Measurements from ENCODE around the gene RAX2.
A peak's percentile ranks its signal among the peaks of the same experiment; 100 is the strongest.

Gene RAX2

DNA sequence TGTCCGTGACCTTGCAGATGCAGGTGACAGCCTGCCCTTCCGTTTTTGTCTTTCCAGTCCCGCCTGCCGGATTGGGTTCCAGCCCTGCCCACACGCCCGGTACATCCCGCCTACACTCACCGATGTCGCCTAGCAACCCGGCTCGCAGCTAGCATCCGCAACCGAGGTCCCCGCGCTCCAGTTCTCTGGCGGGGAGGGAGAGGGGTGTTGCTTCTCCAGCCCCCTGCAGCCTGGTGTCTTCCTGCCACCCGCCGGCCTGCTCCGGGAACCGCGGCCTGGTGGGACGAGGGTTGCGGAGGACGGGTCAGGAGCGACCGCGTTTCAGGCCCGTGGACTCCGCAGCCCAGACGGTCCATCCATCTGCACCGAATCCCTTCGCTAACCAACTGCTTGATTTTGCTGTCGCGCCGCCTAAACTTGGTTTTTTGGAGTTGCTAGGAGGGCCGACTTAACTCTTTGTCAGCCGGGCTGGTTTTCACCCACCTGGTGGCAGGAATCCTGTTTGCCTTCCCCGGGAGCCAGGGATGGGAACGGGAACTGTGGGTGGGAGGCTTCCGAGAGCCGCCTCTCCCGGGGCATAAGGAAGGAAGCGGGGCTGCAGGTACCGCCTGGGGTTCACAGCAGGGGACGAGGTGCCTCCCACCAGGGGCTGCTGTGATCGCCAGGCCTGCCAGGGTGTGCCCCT lies 29.5 kb upstream of the RAX2 start:
- Histone ChIP-seq H3K4me1 (ENCODE audit: control insufficient read depth, insufficient read depth, low read length, poor library complexity, severe bottlenecking) (no peaks in the 10 kb centered on the region), H3K9me3 (ENCODE audit: control insufficient read depth, low read length) (peaks cover 4% of the 10 kb centered on the region), H3K36me3 (ENCODE audit: control insufficient read depth, insufficient read depth, low read length) (no peaks in the 10 kb centered on the region), H3K4me3 (ENCODE audit: extremely low read depth, insufficient read depth, low read length, poor library complexity, severe bottlenecking) (no peak overlapping the region), H3K27ac (ENCODE audit: low read depth, low read length, severe bottlenecking) (no peak overlapping the region)
- WGBS, 2 experiments (ENCODE audit: insufficient coverage in 2 of 2): 4 to 9% methylated on average over 34 to 40 of the region's 46 CpGs

DNA sequence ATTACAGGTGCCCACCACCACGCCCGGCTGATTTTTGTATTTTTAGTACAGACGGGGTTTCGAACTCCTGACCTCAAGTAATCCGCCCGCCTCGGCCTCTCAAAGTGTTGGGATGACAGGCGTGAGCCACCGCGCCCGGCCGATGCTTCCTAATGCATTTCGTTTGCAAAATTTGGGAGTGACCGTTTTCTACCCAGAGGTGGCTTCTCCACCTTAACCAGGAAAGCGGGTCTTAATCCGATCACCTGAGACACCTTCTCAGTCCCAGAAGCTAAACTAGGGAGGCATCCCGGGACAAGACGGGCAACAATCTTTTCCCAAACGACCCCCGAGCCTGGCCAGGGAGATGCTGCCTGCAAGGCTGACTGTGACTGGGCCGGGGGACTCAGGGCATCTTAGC lies 29.0 kb upstream of the RAX2 start:
- Histone ChIP-seq H3K36me3 (ENCODE audit: control insufficient read depth, insufficient read depth, low read length) (no peaks in the 10 kb centered on the region), H3K9me3 (ENCODE audit: control insufficient read depth, low read length) (peaks cover 4% of the 10 kb centered on the region), H3K4me1 (ENCODE audit: control insufficient read depth, insufficient read depth, low read length, poor library complexity, severe bottlenecking) (no peaks in the 10 kb centered on the region), H3K27ac (ENCODE audit: low read depth, low read length, severe bottlenecking) (no peak overlapping the region), H3K4me3 (ENCODE audit: extremely low read depth, insufficient read depth, low read length, poor library complexity, severe bottlenecking) (no peak overlapping the region)
- WGBS, 2 experiments (ENCODE audit: insufficient coverage in 2 of 2): 51 to 52% methylated on average over 20 to 21 of the region's 21 CpGs

DNA sequence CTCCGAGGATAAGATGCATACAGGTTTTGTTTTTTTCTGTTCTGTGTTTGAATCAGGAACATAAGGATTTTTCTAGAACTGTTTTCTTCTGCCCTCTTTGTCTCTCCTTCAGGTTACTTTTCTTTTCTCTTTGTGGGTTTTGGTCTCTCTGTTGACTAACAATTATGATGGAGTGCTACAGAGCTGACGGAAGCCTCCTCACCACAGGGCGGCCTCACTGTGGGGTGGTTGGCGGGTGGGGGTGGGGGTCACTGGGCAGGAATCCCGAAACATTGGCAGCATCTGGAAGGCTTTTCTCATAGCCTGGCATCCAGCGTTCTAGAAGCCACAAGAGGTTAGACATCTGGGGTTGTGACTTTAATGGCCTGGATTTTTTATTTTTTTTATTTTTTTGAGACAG lies 26.1 kb upstream of the RAX2 start:
- Histone ChIP-seq H3K9me3 (ENCODE audit: control insufficient read depth, low read length) (peaks cover 4% of the 10 kb centered on the region), H3K36me3 (ENCODE audit: control insufficient read depth, insufficient read depth, low read length) (no peaks in the 10 kb centered on the region), H3K27ac (ENCODE audit: low read depth, low read length, severe bottlenecking) (no peak overlapping the region), H3K4me3 (ENCODE audit: extremely low read depth, insufficient read depth, low read length, poor library complexity, severe bottlenecking) (no peak overlapping the region), H3K4me1 (ENCODE audit: control insufficient read depth, insufficient read depth, low read length, poor library complexity, severe bottlenecking) (no peaks in the 10 kb centered on the region)
- WGBS, 2 experiments (ENCODE audit: insufficient coverage in 2 of 2): 83 to 100% methylated on average over 2 to 5 of the region's 6 CpGs

DNA sequence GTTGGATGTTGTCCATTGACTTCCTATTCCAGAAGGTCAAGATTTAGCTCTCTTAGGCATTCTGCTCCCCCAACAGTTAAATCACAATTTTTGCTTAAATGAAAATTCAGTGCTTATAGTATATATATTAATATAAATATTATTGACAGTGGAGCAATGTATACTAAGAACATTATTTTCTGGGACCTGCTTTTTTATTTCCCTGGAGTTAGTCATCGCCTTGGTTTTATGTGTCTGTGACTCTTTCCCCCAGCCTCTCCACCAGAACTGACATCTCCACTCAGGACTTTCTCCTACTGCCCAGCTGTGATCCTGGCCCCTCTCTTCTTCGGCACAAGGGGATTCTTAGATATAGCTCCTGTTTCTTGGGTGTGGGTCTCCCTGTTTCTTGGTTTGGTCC lies 24.3 kb upstream of the RAX2 start:
- Histone ChIP-seq H3K27ac (ENCODE audit: low read depth, low read length, severe bottlenecking) (no peak overlapping the region), H3K36me3 (ENCODE audit: control insufficient read depth, insufficient read depth, low read length) (no peaks in the 10 kb centered on the region), H3K4me3 (ENCODE audit: extremely low read depth, insufficient read depth, low read length, poor library complexity, severe bottlenecking) (no peak overlapping the region), H3K9me3 (ENCODE audit: control insufficient read depth, low read length) (peaks cover 4% of the 10 kb centered on the region), H3K4me1 (ENCODE audit: control insufficient read depth, insufficient read depth, low read length, poor library complexity, severe bottlenecking) (no peaks in the 10 kb centered on the region)
- 100% methylated on average over 1 of the region's 2 CpGs; no CpG with 5 or more reads in 1 of the 2 experiments for WGBS, 2 experiments (ENCODE audit: insufficient coverage in 2 of 2)

DNA sequence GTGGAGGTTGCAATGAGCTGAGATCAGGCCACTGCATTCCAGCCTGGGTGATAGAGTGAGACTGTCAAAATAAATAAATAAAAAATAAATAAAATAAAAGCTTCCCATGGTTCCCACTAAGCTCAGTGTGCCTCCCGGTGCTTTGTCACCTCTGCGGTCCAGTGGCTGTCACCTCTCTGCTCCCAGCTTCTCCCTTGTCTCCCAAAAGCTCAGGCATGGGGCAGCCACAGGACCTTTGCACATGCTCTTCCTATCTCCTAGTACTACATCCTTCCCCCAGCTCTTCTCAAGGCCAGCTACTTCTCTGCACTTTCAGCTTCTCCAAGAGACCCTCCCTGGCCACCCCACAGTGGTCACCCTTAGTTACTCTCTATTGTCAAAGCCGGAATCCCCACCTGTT lies 21.8 kb upstream of the RAX2 start:
- Histone ChIP-seq H3K4me1 (ENCODE audit: control insufficient read depth, insufficient read depth, low read length, poor library complexity, severe bottlenecking) (no peaks in the 10 kb centered on the region), H3K36me3 (ENCODE audit: control insufficient read depth, insufficient read depth, low read length) (no peaks in the 10 kb centered on the region), H3K27ac (ENCODE audit: low read depth, low read length, severe bottlenecking) (no peak overlapping the region), H3K9me3 (ENCODE audit: control insufficient read depth, low read length) (peaks cover 4% of the 10 kb centered on the region), H3K4me3 (ENCODE audit: extremely low read depth, insufficient read depth, low read length, poor library complexity, severe bottlenecking) (no peak overlapping the region)
- WGBS, 2 experiments (ENCODE audit: insufficient coverage in 2 of 2): 80 to 91% methylated on average over 3 of the region's 3 CpGs

DNA sequence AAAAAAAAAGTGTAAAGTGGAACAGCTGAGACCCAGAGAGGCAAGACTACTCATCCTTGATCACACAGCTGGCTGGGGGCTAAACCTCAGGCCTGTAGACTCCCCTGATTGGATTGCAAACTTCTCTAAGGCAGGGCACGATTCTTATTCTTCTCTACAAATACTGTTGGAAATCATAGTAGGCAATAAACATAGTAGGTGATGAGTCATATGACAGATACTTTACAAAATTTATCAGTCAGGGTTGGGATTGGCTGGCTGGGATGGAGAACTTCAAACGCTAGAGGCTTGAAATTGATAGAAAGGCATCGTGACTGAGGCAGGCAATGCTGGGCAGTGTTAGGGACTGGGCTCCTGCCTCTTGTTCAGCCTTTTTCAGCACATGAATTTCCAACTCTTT lies 20.1 kb upstream of the RAX2 start:
- no peak overlapping the region for H3K4me3 ChIP-seq (ENCODE audit: extremely low read depth, insufficient read depth, low read length, poor library complexity, severe bottlenecking)
- H3K9me3 ChIP-seq (ENCODE audit: control insufficient read depth, low read length): peaks cover 4% of the 10 kb centered on the region
- H3K27ac ChIP-seq (ENCODE audit: low read depth, low read length, severe bottlenecking): no peak overlapping the region
- H3K36me3 ChIP-seq (ENCODE audit: control insufficient read depth, insufficient read depth, low read length): no peaks in the 10 kb centered on the region
- H3K4me1 ChIP-seq (ENCODE audit: control insufficient read depth, insufficient read depth, low read length, poor library complexity, severe bottlenecking): no peaks in the 10 kb centered on the region
- WGBS, 2 experiments (ENCODE audit: insufficient coverage in 2 of 2): 80 to 95% methylated on average over 1 to 2 of the region's 3 CpGs

DNA sequence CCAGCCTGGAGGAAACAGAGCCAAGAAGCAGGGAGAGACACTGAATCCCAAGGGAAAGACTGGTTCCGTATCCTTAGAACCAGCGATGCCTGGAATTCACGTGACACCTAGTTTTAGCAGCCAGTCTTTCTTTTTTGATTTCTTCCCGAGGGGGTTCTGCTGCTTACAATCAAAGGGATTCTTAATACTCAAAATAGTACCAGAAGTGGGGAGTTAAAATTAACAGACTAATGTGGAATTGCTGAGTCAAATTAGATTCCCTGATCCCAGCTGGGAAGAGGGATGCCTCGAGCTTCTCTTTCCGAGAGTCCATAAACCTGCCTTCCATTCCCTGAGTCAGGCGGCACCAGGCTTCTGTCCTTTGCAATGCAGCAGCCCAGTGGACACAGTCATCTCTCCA lies 18.9 kb upstream of the RAX2 start:
- H3K4me3 ChIP-seq (ENCODE audit: extremely low read depth, insufficient read depth, low read length, poor library complexity, severe bottlenecking): no peak overlapping the region
- WGBS, 2 experiments (ENCODE audit: insufficient coverage in 2 of 2): 92 to 93% methylated on average over 6 to 7 of the region's 7 CpGs
- no peak overlapping the region for H3K27ac ChIP-seq (ENCODE audit: low read depth, low read length, severe bottlenecking)
- no peaks in the 10 kb centered on the region for H3K36me3 ChIP-seq (ENCODE audit: control insufficient read depth, insufficient read depth, low read length)
- H3K9me3 ChIP-seq (ENCODE audit: control insufficient read depth, low read length): no peaks in the 10 kb centered on the region
- H3K4me1 ChIP-seq (ENCODE audit: control insufficient read depth, insufficient read depth, low read length, poor library complexity, severe bottlenecking): no peaks in the 10 kb centered on the region

DNA sequence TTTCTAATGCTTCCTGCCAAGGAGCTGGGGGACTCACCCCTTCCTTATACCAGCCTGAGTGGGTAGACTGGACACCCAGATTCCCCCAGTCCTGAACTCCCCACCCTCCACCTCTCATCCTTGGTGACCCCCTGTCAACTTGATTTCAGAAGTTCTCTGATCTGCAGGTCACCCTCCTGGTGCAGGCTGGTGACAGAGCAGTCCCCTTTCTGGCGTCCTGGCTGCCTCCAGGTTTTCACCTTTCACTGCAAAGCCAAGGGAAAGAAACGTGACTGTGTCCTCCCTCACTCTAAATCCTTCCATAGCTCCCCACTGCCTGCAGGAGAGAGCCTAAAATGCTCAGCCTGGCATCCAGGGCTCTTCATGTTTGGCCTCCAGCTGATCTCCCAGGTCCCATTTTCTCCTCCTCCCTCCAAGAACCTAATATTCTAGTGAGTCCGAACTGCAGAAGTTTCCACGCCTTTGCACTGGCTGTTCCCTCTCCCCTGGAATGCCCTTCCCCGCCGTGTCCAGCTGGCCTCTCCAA lies 18.2 kb upstream of the RAX2 start:
- Histone ChIP-seq H3K27ac (ENCODE audit: low read depth, low read length, severe bottlenecking) (no peak overlapping the region), H3K4me3 (ENCODE audit: extremely low read depth, insufficient read depth, low read length, poor library complexity, severe bottlenecking) (no peak overlapping the region), H3K9me3 (ENCODE audit: control insufficient read depth, low read length) (no peaks in the 10 kb centered on the region), H3K4me1 (ENCODE audit: control insufficient read depth, insufficient read depth, low read length, poor library complexity, severe bottlenecking) (peaks cover 3% of the 10 kb centered on the region), H3K36me3 (ENCODE audit: control insufficient read depth, insufficient read depth, low read length) (no peaks in the 10 kb centered on the region)
- 77 to 85% methylated on average over 5 to 6 of the region's 6 CpGs for WGBS, 2 experiments (ENCODE audit: insufficient coverage in 2 of 2)

DNA sequence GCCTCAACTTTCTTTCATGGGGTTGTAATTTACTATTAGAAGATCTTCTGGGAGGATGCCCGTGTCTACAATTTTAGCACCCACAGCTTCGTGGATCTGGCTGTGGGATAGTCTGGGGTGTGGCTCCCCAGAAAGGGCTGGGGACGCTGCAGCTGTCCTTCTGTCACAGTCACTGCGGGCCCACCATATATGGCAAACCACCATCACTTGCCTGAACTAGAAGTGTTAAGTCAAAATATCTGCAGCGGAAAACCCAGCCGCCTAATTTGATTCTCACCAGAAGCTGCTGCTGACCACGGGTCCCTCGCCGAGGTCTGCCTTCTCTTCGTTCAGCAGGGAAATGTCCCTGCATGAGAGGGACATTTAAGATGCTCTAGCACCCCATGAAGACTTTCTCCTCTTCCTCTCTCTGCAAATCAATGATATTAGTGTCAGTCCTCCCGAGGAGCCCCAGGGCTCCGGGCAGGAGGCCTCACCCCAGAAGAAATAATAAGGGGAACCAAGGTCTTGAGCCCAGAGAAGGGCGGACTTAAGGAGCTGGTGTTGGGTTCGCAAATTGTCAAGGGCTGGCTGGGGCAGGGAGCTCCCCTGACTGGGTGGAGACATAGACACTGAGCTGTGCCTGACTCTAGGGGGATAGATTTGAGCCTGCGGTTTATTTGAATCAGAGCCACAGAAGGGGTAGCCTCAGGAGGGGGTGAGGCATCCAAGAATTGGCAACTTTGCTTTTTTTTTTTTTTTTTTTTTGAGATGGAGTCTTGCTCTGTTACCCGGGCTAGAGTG lies 17.2 kb upstream of the RAX2 start:
- no peak overlapping the region for H3K27ac ChIP-seq (ENCODE audit: low read depth, low read length, severe bottlenecking)
- 58 to 65% methylated on average over 11 to 12 of the region's 16 CpGs for WGBS, 2 experiments (ENCODE audit: insufficient coverage in 2 of 2)
- no peaks in the 10 kb centered on the region for H3K9me3 ChIP-seq (ENCODE audit: control insufficient read depth, low read length)
- no peak overlapping the region for H3K4me3 ChIP-seq (ENCODE audit: extremely low read depth, insufficient read depth, low read length, poor library complexity, severe bottlenecking)
- peaks cover 3% of the 10 kb centered on the region for H3K4me1 ChIP-seq (ENCODE audit: control insufficient read depth, insufficient read depth, low read length, poor library complexity, severe bottlenecking)
- no peaks in the 10 kb centered on the region for H3K36me3 ChIP-seq (ENCODE audit: control insufficient read depth, insufficient read depth, low read length)

DNA sequence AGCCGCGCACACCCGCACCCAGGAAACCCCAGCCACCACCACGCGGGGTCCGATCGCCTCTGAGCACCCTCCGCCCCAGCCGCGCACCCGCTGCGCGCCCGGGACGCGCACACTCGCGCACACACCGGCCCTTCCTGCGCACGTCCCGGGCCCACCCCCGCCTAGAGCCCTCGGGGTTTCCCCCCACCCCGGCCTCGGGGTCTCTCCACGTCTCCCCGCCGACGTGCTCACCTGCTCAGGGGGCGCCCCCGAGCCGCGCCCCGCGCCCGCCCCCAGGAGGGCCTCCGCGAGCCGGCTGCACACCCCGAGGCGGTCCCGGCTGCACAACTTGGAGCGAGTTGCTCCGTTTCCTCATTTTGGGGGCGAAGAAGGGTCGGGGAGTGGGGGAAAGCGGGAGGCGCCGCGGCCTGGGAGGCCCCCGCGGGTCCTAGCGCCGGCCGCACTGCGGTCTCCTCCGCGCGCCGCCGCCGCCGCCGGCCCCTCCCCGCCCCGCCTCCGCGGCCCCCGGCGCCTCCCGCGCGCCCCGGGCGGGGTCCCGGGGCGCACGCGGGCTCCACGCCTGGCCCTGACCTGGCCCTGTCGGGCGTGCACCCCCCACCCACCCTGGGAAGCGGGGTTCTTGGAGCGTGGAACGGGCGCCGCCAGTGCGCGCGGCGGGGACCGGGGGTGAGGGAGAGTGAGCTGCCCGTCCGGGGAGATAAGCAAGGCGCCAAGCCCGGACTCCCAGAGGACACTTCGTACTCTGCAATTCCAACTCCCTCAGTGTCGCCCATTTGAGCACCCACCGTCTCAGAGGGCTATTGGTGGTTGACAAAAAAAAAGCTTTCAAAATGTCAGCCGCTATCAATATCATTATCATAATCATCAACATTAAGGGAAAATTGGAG lies 14.2 kb upstream of the RAX2 start, which contains the start of gene MATK:
MATK (minus strand) TSS at position 444 of the 887 bp plus-strand sequence. CDS start 1,246 bp downstream, outside the sequence.
- 9 to 16% methylated on average over 44 to 66 of the region's 101 CpGs for WGBS, 2 experiments (ENCODE audit: insufficient coverage in 2 of 2)
- H3K36me3 ChIP-seq (ENCODE audit: control insufficient read depth, insufficient read depth, low read length): no peaks in the 10 kb centered on the region
- H3K9me3 ChIP-seq (ENCODE audit: control insufficient read depth, low read length): peaks cover 15% of the 10 kb centered on the region
- H3K4me3 ChIP-seq (ENCODE audit: extremely low read depth, insufficient read depth, low read length, poor library complexity, severe bottlenecking): peak within 1 kb of the TSS; percentile 38
- H3K4me1 ChIP-seq (ENCODE audit: control insufficient read depth, insufficient read depth, low read length, poor library complexity, severe bottlenecking): peaks cover 3% of the 10 kb centered on the region
- no peak within 1 kb of the TSS for H3K27ac ChIP-seq (ENCODE audit: low read depth, low read length, severe bottlenecking)
